Neural progenitor cell (in vitro differentiated cells): Measurements from ENCODE around the gene SH3BP5L. TPM values are rescaled to one million over a fixed set of nuclear protein-coding genes. Genes with fewer than 3 reads are reported as not detected.

Experiments used
- DNase-seq: peaks from one replicate; pipeline ENCODE4 v3.0.0-alpha.2; 2016; ENCODE audit warnings: low spot score
- H2AFZ ChIP-seq: fragments of 200-600 bp; sonication (generic); replicated peaks from 2 replicates; pipeline ENCODE4 v1.6.1; 2016; ENCODE audit warnings: antibody characterized with exemption
- H3F3A ChIP-seq: fragments of 200-600 bp; sonication (generic); 2 replicates; pipeline ENCODE4 v1.6.1; 2016; ENCODE audit warnings: antibody characterized with exemption, low read depth
- H3K27ac ChIP-seq: fragments of 200-600 bp; sonication (generic); 2 replicates; pipeline ENCODE4 v1.5.1; 2016; ENCODE audit warnings: mild to moderate bottlenecking
- H3K27me3 ChIP-seq: fragments of 200-600 bp; sonication (generic); 2 replicates; pipeline ENCODE4 v1.6.1; 2016; ENCODE audit warnings: mild to moderate bottlenecking, moderate library complexity
- H3K36me3 ChIP-seq: fragments of 200-600 bp; sonication (generic); 2 replicates; pipeline ENCODE4 v1.5.1; 2016
- H3K4me1 ChIP-seq: fragments of 200-600 bp; sonication (generic); 2 replicates; pipeline ENCODE4 v1.6.1; 2016; ENCODE audit warnings: mixed run types
- H3K4me2 ChIP-seq: fragments of 200-600 bp; sonication (generic); 2 replicates; pipeline ENCODE4 v1.6.1; 2016
- H3K4me3 ChIP-seq: fragments of 200-600 bp; sonication (generic); 2 replicates; pipeline ENCODE4 v1.5.1; 2016
- H3K79me2 ChIP-seq: fragments of 200-600 bp; sonication (generic); 2 replicates; pipeline ENCODE4 v1.6.1; 2016; ENCODE audit warnings: low read depth
- H3K9ac ChIP-seq: fragments of 200-600 bp; sonication (generic); 2 replicates; pipeline ENCODE4 v1.6.1; 2016
- H3K9me3 ChIP-seq: fragments of 200-600 bp; sonication (generic); 2 replicates; pipeline ENCODE4 v1.5.1; 2016; ENCODE audit warnings: low read depth
- H4K20me1 ChIP-seq: fragments of 200-600 bp; sonication (generic); 2 replicates; pipeline ENCODE4 v1.6.1; 2016; ENCODE audit warnings: low read depth
- H3K27ac Mint-ChIP-seq: 3 replicates; pipeline ENCODE4 v1.8.0; 2021; ENCODE audit warnings: mixed read lengths
- H3K27me3 Mint-ChIP-seq: 2 replicates; pipeline ENCODE4 v1.8.0; 2022; ENCODE audit warnings: low read depth, mild to moderate bottlenecking, inconsistent platforms, moderate library complexity, mixed read lengths; ENCODE audit not compliant: insufficient read depth
- H3K36me3 Mint-ChIP-seq: 3 replicates; pipeline ENCODE4 v1.8.0; 2021; ENCODE audit warnings: mixed read lengths
- H3K4me1 Mint-ChIP-seq: 3 replicates; pipeline ENCODE4 v1.8.0; 2021; ENCODE audit warnings: mixed read lengths
- H3K4me3 Mint-ChIP-seq: 3 replicates; pipeline ENCODE4 v1.8.0; 2021; ENCODE audit warnings: mild to moderate bottlenecking, moderate library complexity, mixed read lengths
- H3K9me3 Mint-ChIP-seq: 3 replicates; pipeline ENCODE4 v1.8.0; 2020; ENCODE audit warnings: mixed read lengths
- CTCF ChIP-seq: fragments of 200-600 bp; sonication (generic); IDR thresholded peaks from 2 replicates; pipeline ENCODE4 v1.5.1; 2017; ENCODE audit warnings: antibody characterized with exemption, mild to moderate bottlenecking
- EZH2 ChIP-seq: fragments of 200-600 bp; sonication (generic); IDR thresholded peaks from 2 replicates; pipeline ENCODE4 v1.6.1; 2017; ENCODE audit warnings: antibody characterized with exemption, mild to moderate bottlenecking, moderate library complexity
- EZH2phosphoT487 ChIP-seq: fragments of 200-600 bp; sonication (generic); IDR thresholded peaks from 2 replicates; pipeline ENCODE4 v1.6.1; 2017; ENCODE audit warnings: antibody characterized with exemption
- total RNA-seq: library from RNA; depleted of rRNA; stranded (reverse); fragments of >200 nt; gene quantifications from 2 replicates; pipeline ENCODE4 v1.2.3, GENCODE V29; 2015; ENCODE audit warnings: low replicate concordance

The SH3BP5L gene
- total RNA-seq, 1 donor from 2014 or later: 9.6 TPM

- H3K27ac Mint-ChIP-seq: peak overlapping the region; percentile 99
- no peaks in the 10 kb centered on the region for H3K36me3 ChIP-seq
- H3K27me3 Mint-ChIP-seq: no peaks in the 10 kb centered on the region
- peak overlapping the region; percentile 86 for H3K4me3 ChIP-seq
- peaks cover 6% of the 10 kb centered on the region for H3K36me3 Mint-ChIP-seq
- H3K9ac ChIP-seq: peak overlapping the region; percentile 70
- H3K4me3 Mint-ChIP-seq: peak overlapping the region; percentile 93
- H4K20me1 ChIP-seq: peaks cover 6% of the 10 kb centered on the region
- peaks cover 50% of the 10 kb centered on the region for H3K79me2 ChIP-seq
- peaks cover 7% of the 10 kb centered on the region for H3F3A ChIP-seq
- H3K4me2 ChIP-seq: peak overlapping the region; percentile 89
- no peak for DNase-seq
- H3K4me1 ChIP-seq: peaks cover 14% of the 10 kb centered on the region
- H3K4me1 Mint-ChIP-seq: peaks cover 30% of the 10 kb centered on the region
- peak overlapping the region; percentile 100 for H2AFZ ChIP-seq
- no peak overlapping the region for H3K27ac ChIP-seq
- peaks cover under 1% of the 10 kb centered on the region for H3K9me3 Mint-ChIP-seq
- H3K9me3 ChIP-seq: no peaks in the 10 kb centered on the region
- TF ChIP-seq EZH2 (no peak), CTCF (no peak), EZH2phosphoT487 (no peak)
- H3K27me3 ChIP-seq: no peaks in the 10 kb centered on the region
Observed at GRCh38 chr1:248825573-248825908, 174 bp downstream of the SH3BP5L start.

- Mint-ChIP-seq H3K4me1 (peaks cover 30% of the 10 kb centered on the region), H3K4me3 (peak overlapping the region; percentile 93), H3K27me3 (no peaks in the 10 kb centered on the region), H3K9me3 (no peaks in the 10 kb centered on the region), H3K36me3 (peaks cover 6% of the 10 kb centered on the region), H3K27ac (peak overlapping the region; percentile 99)
- no peaks in the 10 kb centered on the region for H3K9me3 ChIP-seq
- peak overlapping the region; percentile 86 for H3K4me3 ChIP-seq
- no peak for DNase-seq
- H3F3A ChIP-seq: peaks cover 7% of the 10 kb centered on the region
- H2AFZ ChIP-seq: no peak overlapping the region
- peaks cover 6% of the 10 kb centered on the region for H4K20me1 ChIP-seq
- peak overlapping the region; percentile 89 for H3K4me2 ChIP-seq
- no peaks in the 10 kb centered on the region for H3K36me3 ChIP-seq
- H3K27ac ChIP-seq: no peak overlapping the region
- peak overlapping the region; percentile 70 for H3K9ac ChIP-seq
- peaks cover 14% of the 10 kb centered on the region for H3K4me1 ChIP-seq
- H3K79me2 ChIP-seq: peaks cover 54% of the 10 kb centered on the region
- no peaks in the 10 kb centered on the region for H3K27me3 ChIP-seq
- no peak for TF ChIP-seq EZH2phosphoT487
- no peak for TF ChIP-seq CTCF
- TF ChIP-seq EZH2: no peak
Observed at GRCh38 chr1:248825136-248825535, 579 bp downstream of the SH3BP5L start.

- Mint-ChIP-seq H3K4me3 (peak overlapping the region; percentile 93), H3K4me1 (peaks cover 30% of the 10 kb centered on the region), H3K27ac (no peak overlapping the region), H3K9me3 (no peaks in the 10 kb centered on the region), H3K36me3 (peaks cover 6% of the 10 kb centered on the region), H3K27me3 (no peaks in the 10 kb centered on the region)
- Histone ChIP-seq H3K27ac (no peak overlapping the region), H3K4me1 (peaks cover 14% of the 10 kb centered on the region), H3K9ac (no peak overlapping the region), H3K27me3 (no peaks in the 10 kb centered on the region), H2AFZ (no peak overlapping the region), H3K4me2 (peak overlapping the region; percentile 89), H3K79me2 (peaks cover 58% of the 10 kb centered on the region), H4K20me1 (peaks cover 6% of the 10 kb centered on the region), H3K36me3 (no peaks in the 10 kb centered on the region), H3K4me3 (peak overlapping the region; percentile 86), H3F3A (peaks cover 7% of the 10 kb centered on the region), H3K9me3 (no peaks in the 10 kb centered on the region)
- no peak for DNase-seq
- TF ChIP-seq CTCF (no peak), EZH2 (no peak), EZH2phosphoT487 (no peak)
Observed at GRCh38 chr1:248824701-248825100, 1.0 kb downstream of the SH3BP5L start.
